ENCODE results near the gene PTPN13. TPM values are rescaled to one million over a fixed set of nuclear protein-coding genes. Genes with fewer than 3 reads are reported as not detected.

The PTPN13 gene, protein sequence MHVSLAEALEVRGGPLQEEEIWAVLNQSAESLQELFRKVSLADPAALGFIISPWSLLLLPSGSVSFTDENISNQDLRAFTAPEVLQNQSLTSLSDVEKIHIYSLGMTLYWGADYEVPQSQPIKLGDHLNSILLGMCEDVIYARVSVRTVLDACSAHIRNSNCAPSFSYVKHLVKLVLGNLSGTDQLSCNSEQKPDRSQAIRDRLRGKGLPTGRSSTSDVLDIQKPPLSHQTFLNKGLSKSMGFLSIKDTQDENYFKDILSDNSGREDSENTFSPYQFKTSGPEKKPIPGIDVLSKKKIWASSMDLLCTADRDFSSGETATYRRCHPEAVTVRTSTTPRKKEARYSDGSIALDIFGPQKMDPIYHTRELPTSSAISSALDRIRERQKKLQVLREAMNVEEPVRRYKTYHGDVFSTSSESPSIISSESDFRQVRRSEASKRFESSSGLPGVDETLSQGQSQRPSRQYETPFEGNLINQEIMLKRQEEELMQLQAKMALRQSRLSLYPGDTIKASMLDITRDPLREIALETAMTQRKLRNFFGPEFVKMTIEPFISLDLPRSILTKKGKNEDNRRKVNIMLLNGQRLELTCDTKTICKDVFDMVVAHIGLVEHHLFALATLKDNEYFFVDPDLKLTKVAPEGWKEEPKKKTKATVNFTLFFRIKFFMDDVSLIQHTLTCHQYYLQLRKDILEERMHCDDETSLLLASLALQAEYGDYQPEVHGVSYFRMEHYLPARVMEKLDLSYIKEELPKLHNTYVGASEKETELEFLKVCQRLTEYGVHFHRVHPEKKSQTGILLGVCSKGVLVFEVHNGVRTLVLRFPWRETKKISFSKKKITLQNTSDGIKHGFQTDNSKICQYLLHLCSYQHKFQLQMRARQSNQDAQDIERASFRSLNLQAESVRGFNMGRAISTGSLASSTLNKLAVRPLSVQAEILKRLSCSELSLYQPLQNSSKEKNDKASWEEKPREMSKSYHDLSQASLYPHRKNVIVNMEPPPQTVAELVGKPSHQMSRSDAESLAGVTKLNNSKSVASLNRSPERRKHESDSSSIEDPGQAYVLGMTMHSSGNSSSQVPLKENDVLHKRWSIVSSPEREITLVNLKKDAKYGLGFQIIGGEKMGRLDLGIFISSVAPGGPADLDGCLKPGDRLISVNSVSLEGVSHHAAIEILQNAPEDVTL (N-terminal part only)
- total RNA-seq (62.3 TPM), polyA plus RNA-seq (ENCODE audit: insufficient read depth, low read depth, low replicate concordance) (10.2 TPM)
- long read RNA-seq, donor 1, partial matches to known transcripts: 0 of 1 reads
- long read RNA-seq, donor 1, other reads (novel, unspliced or antisense): 0 of 1 reads
- long read RNA-seq, donor 2, partial matches to known transcripts: 30 of 30 reads
- long read RNA-seq, donor 2, other reads (novel, unspliced or antisense): 0 of 30 reads
- long read RNA-seq, donor 3, full-length matches to known transcripts: 1 of 14 reads
- long read RNA-seq, donor 3, partial matches to known transcripts: 13 of 14 reads
- long read RNA-seq, donor 3, other reads (novel, unspliced or antisense): 0 of 14 reads
- long read RNA-seq, donor 4, full-length matches to known transcripts: 1 of 41 reads
- long read RNA-seq, donor 4, partial matches to known transcripts: 40 of 41 reads
- long read RNA-seq, donor 4, other reads (novel, unspliced or antisense): 0 of 41 reads
- long read RNA-seq, donor 5: 0 reads
- long read RNA-seq, donor 6, partial matches to known transcripts: 9 of 9 reads
- long read RNA-seq, donor 6, other reads (novel, unspliced or antisense): 0 of 9 reads
- long read RNA-seq, donor 7, full-length matches to known transcripts: 1 of 20 reads
- long read RNA-seq, donor 7, partial matches to known transcripts: 12 of 20 reads
- long read RNA-seq, donor 7, other reads (novel, unspliced or antisense): 7 of 20 reads
- long read RNA-seq, donor 8, partial matches to known transcripts: 14 of 14 reads
- long read RNA-seq, donor 8, other reads (novel, unspliced or antisense): 0 of 14 reads
- long read RNA-seq, donor 9, partial matches to known transcripts: 7 of 7 reads
- long read RNA-seq, donor 9, other reads (novel, unspliced or antisense): 0 of 7 reads
- long read RNA-seq, donor 10, partial matches to known transcripts: 12 of 12 reads
- long read RNA-seq, donor 10, other reads (novel, unspliced or antisense): 0 of 12 reads

DNA sequence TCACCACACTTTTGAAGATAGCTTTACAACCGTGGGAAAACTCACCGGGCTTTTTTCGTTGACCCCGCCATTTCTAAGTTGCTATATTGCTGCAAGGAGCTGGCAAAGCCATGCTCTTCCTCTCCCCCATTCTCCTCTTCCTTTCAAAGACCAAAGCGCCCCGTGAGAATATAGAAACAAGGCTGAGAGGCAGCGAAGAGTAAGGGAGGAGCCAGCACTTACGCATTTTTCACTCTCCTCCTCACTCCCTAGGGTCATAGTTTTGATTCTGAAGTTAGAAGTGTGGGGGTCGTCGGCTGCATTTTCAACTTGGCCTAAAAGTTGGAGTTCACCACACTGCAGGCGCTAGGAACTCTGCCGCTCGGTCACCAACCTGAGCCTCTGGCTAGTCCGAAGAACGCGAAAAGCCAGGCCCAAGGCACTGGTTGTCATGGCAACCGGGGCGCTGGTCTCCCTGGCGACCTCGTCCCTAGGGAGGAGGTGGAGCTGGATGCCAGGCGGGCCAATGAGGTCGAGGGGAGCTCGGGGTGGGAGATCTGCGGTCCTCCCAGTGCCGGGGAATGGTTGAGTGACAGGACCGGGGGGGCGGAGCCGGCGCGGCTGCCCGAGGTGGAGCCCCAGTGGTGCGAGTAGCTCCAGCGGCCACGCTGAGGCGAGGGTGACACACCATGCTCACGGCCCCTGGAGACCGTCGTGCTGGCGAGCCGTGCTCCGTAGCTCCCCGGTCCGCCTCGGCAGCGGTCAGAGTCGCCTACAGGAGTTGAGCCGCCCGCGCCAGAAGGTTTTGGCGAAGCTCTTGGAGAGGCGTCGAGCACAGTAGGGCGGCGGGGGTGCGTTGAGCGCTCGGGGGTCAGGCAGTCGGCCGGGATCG lies at the start of gene PTPN13:
Gene PTPN13 (plus strand): TSS at position 628 of the 871 bp plus-strand sequence. CDS start 40,942 bp downstream, outside the sequence.
- DNase-seq: peak; percentile 99 to 100 (median 100)
- peaks cover 0 to 2% (median 0%) of the 10 kb centered on the region in 3 donors for H3K4me1 ChIP-seq (ENCODE audit: control insufficient read depth in 2 of 3, insufficient read depth in 2 of 3, low read depth in 1 of 3, low read length in 3 of 3)
- H3K27me3 ChIP-seq (ENCODE audit: control insufficient read depth, insufficient read depth, low read length): no peaks in the 10 kb centered on the region
- peak within 1 kb of the TSS; percentile 87 for H3K27ac ChIP-seq (ENCODE audit: low read depth in 2 of 2, low read length in 2 of 2)
- no peaks in the 10 kb centered on the region for H3K9me3 ChIP-seq (ENCODE audit: control insufficient read depth in 2 of 3, insufficient read depth in 1 of 3, low read length in 3 of 3)
- FAIRE-seq: peak; percentile 95
- peak within 1 kb of the TSS; percentile 85 to 97 (median 90) for H3K4me3 ChIP-seq (ENCODE audit: low read length in 3 of 3)
- no peaks in the 10 kb centered on the region for H3K36me3 ChIP-seq (ENCODE audit: control insufficient read depth in 2 of 3, insufficient read depth in 3 of 3, low read length in 3 of 3)
- TF ChIP-seq, protein P1, sequence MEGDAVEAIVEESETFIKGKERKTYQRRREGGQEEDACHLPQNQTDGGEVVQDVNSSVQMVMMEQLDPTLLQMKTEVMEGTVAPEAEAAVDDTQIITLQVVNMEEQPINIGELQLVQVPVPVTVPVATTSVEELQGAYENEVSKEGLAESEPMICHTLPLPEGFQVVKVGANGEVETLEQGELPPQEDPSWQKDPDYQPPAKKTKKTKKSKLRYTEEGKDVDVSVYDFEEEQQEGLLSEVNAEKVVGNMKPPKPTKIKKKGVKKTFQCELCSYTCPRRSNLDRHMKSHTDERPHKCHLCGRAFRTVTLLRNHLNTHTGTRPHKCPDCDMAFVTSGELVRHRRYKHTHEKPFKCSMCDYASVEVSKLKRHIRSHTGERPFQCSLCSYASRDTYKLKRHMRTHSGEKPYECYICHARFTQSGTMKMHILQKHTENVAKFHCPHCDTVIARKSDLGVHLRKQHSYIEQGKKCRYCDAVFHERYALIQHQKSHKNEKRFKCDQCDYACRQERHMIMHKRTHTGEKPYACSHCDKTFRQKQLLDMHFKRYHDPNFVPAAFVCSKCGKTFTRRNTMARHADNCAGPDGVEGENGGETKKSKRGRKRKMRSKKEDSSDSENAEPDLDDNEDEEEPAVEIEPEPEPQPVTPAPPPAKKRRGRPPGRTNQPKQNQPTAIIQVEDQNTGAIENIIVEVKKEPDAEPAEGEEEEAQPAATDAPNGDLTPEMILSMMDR (IDR thresholded peaks at IDR 0.05; ENCODE audit: borderline replicate concordance, extremely low read depth, insufficient read depth): no peak
- peak within 1 kb of the TSS; percentile 64 to 94 (median 86) for H3K9ac ChIP-seq (ENCODE audit: low read length in 3 of 3)
- intact Hi-C loops (cut with DNase I): no loop called here

DNA sequence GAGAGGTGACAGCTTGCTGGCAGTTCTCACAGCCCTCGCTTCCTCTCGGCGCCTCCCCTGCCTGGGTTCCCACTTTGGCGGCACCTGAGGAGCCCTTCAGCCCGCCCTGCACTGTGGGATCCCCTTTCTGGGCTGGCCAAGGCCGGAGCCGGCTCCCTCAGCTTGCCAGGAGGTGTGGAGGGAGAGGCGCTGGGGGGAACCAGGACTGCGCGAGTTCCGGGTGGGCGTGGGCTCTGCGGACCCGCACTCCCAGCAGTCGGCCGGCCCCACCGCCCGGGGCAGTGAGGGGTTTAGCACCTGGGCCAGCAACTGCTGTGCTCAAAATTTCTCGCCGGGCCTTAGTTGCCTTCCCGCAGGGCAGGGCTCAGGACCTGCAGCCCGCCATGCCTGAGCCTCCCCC lies 47.0 kb upstream of the PTPN13 start:
- H3K36me3 ChIP-seq (ENCODE audit: control insufficient read depth in 2 of 3, insufficient read depth in 3 of 3, low read length in 3 of 3): no peaks in the 10 kb centered on the region
- no peak for DNase-seq

More for the DNA sequence above, 47.0 kb upstream of the PTPN13 start:
- FAIRE-seq: no peak
- Histone ChIP-seq H3K27me3 (ENCODE audit: control insufficient read depth, insufficient read depth, low read length) (no peaks in the 10 kb centered on the region), H3K4me3 (ENCODE audit: low read length in 3 of 3) (no peak overlapping the region), H3K27ac (ENCODE audit: low read depth in 2 of 2, low read length in 2 of 2) (no peak overlapping the region), H3K9me3 (ENCODE audit: control insufficient read depth in 2 of 3, insufficient read depth in 1 of 3, low read length in 3 of 3) (no peaks in the 10 kb centered on the region), H3K9ac (ENCODE audit: low read length in 3 of 3) (no peak overlapping the region), H3K4me1 (ENCODE audit: control insufficient read depth in 2 of 3, insufficient read depth in 2 of 3, low read depth in 1 of 3, low read length in 3 of 3) (no peaks in the 10 kb centered on the region)
- intact Hi-C loops (cut with DNase I): no loop called here
- TF ChIP-seq, protein P1 (IDR thresholded peaks at IDR 0.05; ENCODE audit: borderline replicate concordance, extremely low read depth, insufficient read depth): no peak

All from kidney (tissue), 22 donors.